Natural killer cell (primary cell): Measurements from ENCODE around the gene NKTR. TPM values are rescaled to one million over a fixed set of nuclear protein-coding genes. Genes with fewer than 3 reads are reported as not detected.

ENCODE experiments used
- ATAC-seq, 3 donors: fragments of 150-1000 bp in 2 of 3; fragments of 200-7000 bp in 1 of 3; cut with Tn5 transposase; 1 replicate in 1 of 3; 2 replicates in 2 of 3; pipeline ENCODE4 v1.10.0; 2021; ENCODE audit warnings: mild to moderate bottlenecking in 2 of 3, moderate library complexity in 2 of 3
- DNase-seq, 2 donors: peaks; one replicate each; pipeline versions ENCODE4 v3.0.0 to v3.0.0-alpha.2; 2013 to 2021; ENCODE audit warnings: mixed read lengths in 1 of 2
- H3K27ac ChIP-seq: one replicate; pipeline ENCODE4 v1.5.1; 2013; ENCODE audit warnings: mild to moderate bottlenecking, low read length
- H3K27me3 ChIP-seq: one replicate; pipeline ENCODE4 v1.6.1; 2013; ENCODE audit warnings: low read length; ENCODE audit not compliant: control insufficient read depth, insufficient read depth
- H3K36me3 ChIP-seq: one replicate; pipeline ENCODE4 v1.6.1; 2013; ENCODE audit warnings: low read length; ENCODE audit not compliant: control insufficient read depth, insufficient read depth
- H3K4me1 ChIP-seq: one replicate; pipeline ENCODE4 v1.6.1; 2013; ENCODE audit warnings: low read length; ENCODE audit not compliant: control insufficient read depth, insufficient read depth
- H3K4me3 ChIP-seq: one replicate; pipeline ENCODE4 v1.5.1; 2013; ENCODE audit warnings: low read length
- H3K9me3 ChIP-seq: one replicate; pipeline ENCODE4 v1.6.1; 2013; ENCODE audit warnings: low read length; ENCODE audit not compliant: control insufficient read depth, insufficient read depth
- H3K27ac Mint-ChIP-seq, 2 donors: one replicate each; pipeline ENCODE4 v1.8.0; 2022; ENCODE audit warnings: mild to moderate bottlenecking in 2 of 2, mixed read lengths in 2 of 2, moderate library complexity in 1 of 2
- H3K27me3 Mint-ChIP-seq, 2 donors: one replicate each; pipeline ENCODE4 v1.8.0; 2022; ENCODE audit warnings: low read depth in 2 of 2, mixed read lengths in 2 of 2
- H3K36me3 Mint-ChIP-seq: one replicate; pipeline ENCODE4 v1.8.0; 2022; ENCODE audit warnings: mixed read lengths
- H3K4me1 Mint-ChIP-seq, 2 donors: one replicate each; pipeline ENCODE4 v1.8.0; 2022; ENCODE audit warnings: mixed read lengths in 2 of 2
- H3K4me3 Mint-ChIP-seq: one replicate; pipeline ENCODE4 v1.8.0; 2022; ENCODE audit warnings: mild to moderate bottlenecking, moderate library complexity, mixed read lengths
- H3K9me3 Mint-ChIP-seq, 2 donors: one replicate each; pipeline ENCODE4 v1.8.0; 2022; ENCODE audit warnings: mixed read lengths in 2 of 2
- CTCF ChIP-seq: fragments of 200-600 bp; IDR thresholded peaks from one replicate; pipeline ENCODE4 v1.8.0; 2022; ENCODE audit warnings: antibody characterized with exemption
- WGBS: methylation state at CpG from one replicate; pipeline ENCODE4 v1.1.7; 2013; ENCODE audit warnings: missing lambda C conversion rate; ENCODE audit not compliant: insufficient coverage; 5-methylcytosine and 5-hydroxymethylcytosine counted together
- intact Hi-C: fragments of 100-400 bp; cut with micrococcal nuclease; formaldehyde crosslinking; loops from one replicate; pipeline ENCODE4 v1.14.2; 2022
- total RNA-seq, 4 donors: library from RNA; stranded (reverse); fragments of 120-200 nt in 1 of 4; gene quantifications; one replicate each; pipeline versions ENCODE4 v1.2.3 to v1.2.4, GENCODE V29; 2013 to 2022

Gene NKTR
- total RNA-seq, 3 donors from 2014 or later (not counting 1 experiment from before 2014, with no cell fraction given) = 212 to 252 (median 217) TPM

- Histone ChIP-seq H3K9me3 (no peaks in the 10 kb centered on the region), H3K36me3 (no peaks in the 10 kb centered on the region), H3K27ac (no peak overlapping the region), H3K27me3 (no peaks in the 10 kb centered on the region), H3K4me1 (peaks cover 4% of the 10 kb centered on the region), H3K4me3 (no peak overlapping the region)
- Mint-ChIP-seq H3K36me3 (no peaks in the 10 kb centered on the region), H3K4me1 (peaks cover 0 to 3% of the 10 kb centered on the region in 2 donors), H3K27me3 (peaks cover 0 to 10% of the 10 kb centered on the region in 2 donors), H3K4me3 (no peak overlapping the region), H3K27ac (no peak overlapping the region), H3K9me3 (no peaks in the 10 kb centered on the region)
- ATAC-seq = no peak
- DNase-seq = no peak
- intact Hi-C loops = no loop called here
- TF ChIP-seq CTCF = no peak
- whole genome bisulfite sequencing = 71% methylated on average over 4 of the region's 4 CpGs
Observed at GRCh38 chr3:42693530-42693930, 93.0 kb downstream of the NKTR start.

DNA sequence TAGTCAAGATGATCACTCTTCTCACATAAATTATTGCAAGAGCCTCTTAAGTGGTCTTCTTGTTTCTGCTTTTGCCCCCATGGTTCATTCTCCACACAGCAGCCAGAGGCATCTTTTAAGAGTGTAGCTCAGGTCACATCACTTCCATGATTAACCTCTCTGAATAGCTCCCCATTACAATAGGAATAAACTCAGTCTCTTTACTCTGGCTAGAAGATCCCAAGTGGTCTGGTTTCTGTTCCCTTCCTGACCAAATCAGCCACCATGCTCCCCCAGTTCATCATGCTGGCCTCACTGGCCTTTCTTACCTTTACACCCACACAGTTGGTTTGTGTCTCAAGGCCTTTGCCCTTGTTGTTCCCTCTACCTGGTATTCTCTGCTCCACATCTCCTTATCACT is 93.9 kb downstream of the NKTR start:
- intact Hi-C loops = no loop called here
- no peak overlapping the region for H3K27ac Mint-ChIP-seq
- ATAC-seq = no peak

GRCh38 chr3:42696356-42697288 is 96.1 kb downstream of the NKTR start:
- no peaks in the 10 kb centered on the region for H3K9me3 Mint-ChIP-seq

More for the DNA sequence above, 93.9 kb downstream of the NKTR start:
- TF ChIP-seq CTCF = no peak
- Histone ChIP-seq H3K9me3 (no peaks in the 10 kb centered on the region), H3K36me3 (no peaks in the 10 kb centered on the region), H3K27me3 (no peaks in the 10 kb centered on the region), H3K27ac (no peak overlapping the region), H3K4me3 (no peak overlapping the region), H3K4me1 (peaks cover 13% of the 10 kb centered on the region)
- DNase-seq = no peak
- no peaks in the 10 kb centered on the region for H3K36me3 Mint-ChIP-seq
- peaks cover 0 to 7% of the 10 kb centered on the region in 2 donors for H3K4me1 Mint-ChIP-seq
- H3K27me3 Mint-ChIP-seq = peaks cover 0 to 10% of the 10 kb centered on the region in 2 donors
- no peak overlapping the region for H3K4me3 Mint-ChIP-seq
- no peaks in the 10 kb centered on the region for H3K9me3 Mint-ChIP-seq

More at GRCh38 chr3:42696356-42697288, 96.1 kb downstream of the NKTR start:
- no peak overlapping the region for H3K4me3 ChIP-seq
- H3K27me3 Mint-ChIP-seq = peaks cover 0 to 9% of the 10 kb centered on the region in 2 donors
- no peaks in the 10 kb centered on the region for H3K36me3 Mint-ChIP-seq
- no peak overlapping the region for H3K27ac Mint-ChIP-seq
- H3K27ac ChIP-seq = no peak overlapping the region
- DNase-seq = no peak
- intact Hi-C loops = no loop called here
- ATAC-seq = no peak
- no peak overlapping the region for H3K4me3 Mint-ChIP-seq
- no peak for TF ChIP-seq CTCF
- peaks cover 0 to 15% of the 10 kb centered on the region in 2 donors for H3K4me1 Mint-ChIP-seq
- no peaks in the 10 kb centered on the region for H3K9me3 ChIP-seq
- WGBS = 81% methylated on average over 18 of the region's 19 CpGs
- H3K4me1 ChIP-seq = peaks cover 14% of the 10 kb centered on the region
- no peaks in the 10 kb centered on the region for H3K36me3 ChIP-seq
- H3K27me3 ChIP-seq = no peaks in the 10 kb centered on the region
